DMS53 treated with DMSO at 0.1 percent for 48 hours (cell line): ENCODE results near the gene SH3RF1.
"Not testable (repeated sequence)": the region's sequence is repeated elsewhere in the genome, so short reads cannot be mapped to it uniquely, and the experiment has no call there.

Source experiments
- DNase-seq: peaks from one replicate; lab custom pipeline; 2025; ENCODE audit not compliant: unreplicated experiment; lab: John Stamatoyannopoulos, UW

Gene SH3RF1

DNA sequence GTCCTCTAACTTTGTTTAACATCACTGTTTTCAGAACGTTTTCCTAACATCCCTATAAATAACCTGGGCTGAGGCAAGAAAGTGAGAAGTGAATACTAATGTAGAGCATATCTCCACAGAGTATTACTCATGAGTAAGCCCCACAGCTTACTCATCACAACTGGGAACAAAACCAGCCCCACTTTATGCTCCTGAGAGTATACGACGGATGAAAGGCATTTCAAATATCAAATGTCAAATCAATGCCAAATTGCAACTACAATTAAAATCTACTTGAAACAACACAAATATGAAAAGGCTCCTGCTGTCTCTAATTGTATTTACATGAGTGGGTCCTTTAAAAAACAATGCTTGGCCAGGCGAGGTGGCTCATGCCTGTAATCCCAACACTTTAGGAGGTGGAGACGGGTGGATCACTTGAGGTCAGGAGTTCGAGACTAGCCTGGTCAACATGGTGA lies 41.2 kb downstream of the SH3RF1 start:
- no peak for DNase-seq

DNA sequence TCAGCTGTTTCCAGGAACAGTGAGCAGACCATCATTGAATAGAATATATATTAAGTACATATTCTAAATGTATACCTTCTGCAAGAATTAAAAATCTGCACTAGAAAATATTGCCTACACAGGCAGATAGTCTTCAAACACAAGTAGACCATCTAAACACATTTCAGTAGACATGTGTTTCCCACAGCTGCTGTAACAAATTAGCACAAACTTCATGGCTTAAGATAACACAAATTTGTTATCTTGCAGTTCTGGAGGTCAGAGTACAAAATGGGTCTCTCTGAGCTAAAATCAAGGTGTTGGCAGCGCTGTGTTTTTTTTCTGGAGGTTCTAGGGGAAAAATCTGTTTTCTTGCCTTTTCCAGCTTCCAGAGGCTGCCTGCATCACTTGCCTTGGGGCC lies 42.7 kb downstream of the SH3RF1 start:
- no peak for DNase-seq

DNA sequence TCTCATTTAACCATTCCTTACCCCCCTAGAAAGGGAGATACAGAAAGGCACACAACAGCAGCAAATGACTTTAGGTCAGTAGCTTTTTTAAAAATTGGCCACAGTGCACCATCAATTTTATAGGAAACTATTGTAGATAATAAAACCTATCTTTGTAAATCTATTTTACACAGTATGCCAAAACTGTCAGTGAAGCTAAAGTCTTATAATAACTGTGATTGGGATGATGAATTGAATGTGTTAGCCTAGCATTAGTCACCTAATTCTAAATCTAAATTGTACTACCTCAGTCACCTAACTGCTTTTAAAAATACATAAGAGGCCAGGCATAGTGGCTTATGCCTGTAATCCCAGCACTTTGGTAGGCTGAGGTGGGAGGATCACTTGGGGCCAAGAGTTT lies 44.2 kb downstream of the SH3RF1 start:
- DNase-seq: no peak

DNA sequence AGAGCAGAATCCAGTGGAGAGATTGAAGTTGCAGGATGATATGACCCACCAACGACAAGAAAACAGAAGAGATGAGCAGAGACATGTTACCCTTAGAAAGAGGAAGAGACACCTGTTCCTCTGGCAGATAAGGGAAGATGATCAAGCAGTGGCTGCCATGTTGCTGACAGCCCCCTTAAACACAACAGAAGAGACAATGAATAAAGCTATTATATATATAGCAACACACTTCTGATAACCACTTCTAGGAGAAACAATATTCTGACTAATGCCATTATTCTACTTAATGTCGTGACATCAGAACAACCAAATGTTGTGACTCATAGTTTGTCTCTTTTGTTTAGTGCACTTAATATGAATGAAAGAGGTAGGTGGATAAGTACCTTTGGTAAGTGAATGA lies 44.9 kb downstream of the SH3RF1 start:
- DNase-seq: no peak

GRCh38 chr4:169225058-169225751 lies 45.6 kb downstream of the SH3RF1 start:
- DNase-seq: peak; percentile 6

DNA sequence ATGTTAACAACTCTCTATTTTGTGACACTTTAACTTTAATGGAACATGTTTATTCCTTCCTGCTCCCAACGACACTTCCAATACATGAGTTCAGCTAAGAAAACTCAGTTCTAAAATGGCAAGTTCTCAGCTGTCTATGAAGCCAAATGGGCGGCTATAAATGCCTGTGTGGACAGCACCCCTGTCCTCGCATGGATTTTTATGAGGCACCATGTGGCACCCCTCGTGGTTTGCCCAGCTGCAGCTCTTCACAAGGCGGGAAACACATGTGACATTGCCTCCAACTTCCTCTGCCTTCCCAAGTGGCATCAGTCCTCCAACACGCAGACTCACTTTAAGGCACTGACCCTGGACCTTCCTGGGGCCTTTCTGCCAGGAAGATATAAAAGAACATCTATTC lies 48.0 kb downstream of the SH3RF1 start:
- DNase-seq: no peak

- DNase-seq: no peak
Measured at GRCh38 chr4:169221662-169222061, 49.1 kb downstream of the SH3RF1 start.

DNA sequence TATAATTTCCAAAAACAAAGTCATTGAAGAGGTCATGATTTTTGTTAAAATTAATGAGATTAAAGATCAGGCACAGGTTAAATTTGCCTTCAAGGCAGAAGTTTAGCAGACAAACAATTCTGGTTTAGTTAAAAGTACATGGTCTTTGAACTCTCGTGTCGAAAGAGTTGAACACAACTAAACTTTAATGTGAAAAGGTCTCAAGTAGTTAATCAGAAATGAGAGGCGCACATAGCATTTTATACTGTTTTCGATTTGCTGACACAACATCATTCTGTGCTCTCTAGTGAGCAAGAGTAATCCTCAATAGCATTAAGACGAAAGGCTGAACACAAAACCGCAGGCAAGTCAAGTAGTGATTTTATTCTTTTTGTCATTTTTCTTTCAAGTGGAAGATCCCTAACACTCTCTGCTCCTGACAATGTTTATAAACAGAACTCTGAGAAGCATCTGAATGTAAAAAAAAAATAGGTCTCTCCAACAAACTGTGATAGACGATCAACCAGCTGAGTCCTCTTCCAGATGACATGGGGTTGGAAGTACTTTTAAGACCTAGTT lies 49.8 kb downstream of the SH3RF1 start:
- DNase-seq: no peak

GRCh38 chr4:169220447-169220846 lies 50.3 kb downstream of the SH3RF1 start:
- DNase-seq: no peak

- DNase-seq: no peak
Measured at GRCh38 chr4:169219440-169219839, 51.3 kb downstream of the SH3RF1 start.

- no peak for DNase-seq
Measured at GRCh38 chr4:169215656-169216055, 55.1 kb downstream of the SH3RF1 start.

DNA sequence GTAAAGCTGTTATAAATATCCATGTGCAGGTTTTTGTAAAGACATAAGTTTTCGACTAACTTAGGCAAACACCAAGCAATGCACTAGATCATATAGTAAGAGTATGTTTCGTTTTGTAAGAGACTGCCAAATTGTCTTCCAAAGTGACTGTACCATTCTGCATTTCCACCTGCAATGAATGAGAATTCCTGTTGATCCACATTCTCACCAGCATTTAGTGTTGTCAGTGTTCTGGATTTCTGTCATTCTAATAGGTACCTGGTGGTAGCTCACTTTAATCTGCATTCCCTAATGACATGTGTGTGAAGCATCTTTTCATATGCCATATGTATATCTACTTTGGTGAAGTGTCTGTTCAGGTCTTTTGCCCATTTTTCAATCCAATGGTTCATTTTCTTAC lies 57.8 kb downstream of the SH3RF1 start:
- no peak for DNase-seq

DNA sequence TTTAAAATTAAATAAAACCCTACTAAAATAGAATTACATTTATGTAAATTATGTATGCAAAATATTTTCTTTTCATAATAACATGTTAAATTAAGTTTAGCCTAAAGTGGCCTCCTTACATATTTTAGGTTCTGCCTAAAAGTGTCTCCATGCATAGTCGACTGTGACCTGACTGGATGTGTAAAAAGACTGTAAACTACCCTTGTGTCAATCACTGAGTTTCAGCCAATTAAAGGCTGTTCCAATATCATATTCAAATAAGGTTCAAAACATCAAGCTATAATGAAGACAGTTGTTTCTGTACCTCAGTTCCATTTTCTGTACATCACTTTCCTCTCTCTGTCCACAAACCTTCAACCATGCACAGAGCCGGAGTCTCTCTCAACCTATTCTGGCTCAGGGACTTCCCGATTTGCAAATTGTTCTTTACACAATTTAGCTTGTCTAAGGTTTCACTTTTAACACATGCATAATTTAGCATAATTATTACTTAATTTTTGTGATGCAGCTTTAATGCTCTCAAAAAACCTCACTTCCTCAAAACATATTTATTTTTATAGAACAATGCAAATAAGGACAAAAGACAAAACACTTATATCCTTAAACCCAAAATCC lies 60.1 kb downstream of the SH3RF1 start:
- DNase-seq: no peak

DNA sequence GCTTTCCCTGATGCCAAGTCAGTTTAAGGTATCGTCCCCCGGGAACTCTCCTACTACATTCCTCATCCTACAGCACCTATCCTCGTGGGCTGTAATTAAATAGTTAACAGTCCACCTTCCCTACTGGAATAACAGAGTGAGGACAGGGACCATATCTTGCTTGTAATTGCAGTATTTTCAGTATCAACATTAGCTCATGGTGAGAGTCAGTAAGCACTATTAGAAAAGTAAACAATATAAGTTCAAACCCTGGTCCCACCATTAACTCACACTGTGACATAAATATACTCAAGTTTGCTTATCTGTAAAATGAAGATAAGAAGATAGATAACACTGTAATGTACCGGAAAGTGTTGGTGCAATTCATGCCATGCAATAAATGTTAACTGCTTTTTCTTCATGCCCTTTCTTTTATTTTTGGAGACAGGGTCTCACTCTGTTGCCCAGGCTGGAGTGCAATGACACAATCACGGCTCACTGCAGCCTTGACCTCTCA lies 61.3 kb downstream of the SH3RF1 start:
- DNase-seq: no peak

DNA sequence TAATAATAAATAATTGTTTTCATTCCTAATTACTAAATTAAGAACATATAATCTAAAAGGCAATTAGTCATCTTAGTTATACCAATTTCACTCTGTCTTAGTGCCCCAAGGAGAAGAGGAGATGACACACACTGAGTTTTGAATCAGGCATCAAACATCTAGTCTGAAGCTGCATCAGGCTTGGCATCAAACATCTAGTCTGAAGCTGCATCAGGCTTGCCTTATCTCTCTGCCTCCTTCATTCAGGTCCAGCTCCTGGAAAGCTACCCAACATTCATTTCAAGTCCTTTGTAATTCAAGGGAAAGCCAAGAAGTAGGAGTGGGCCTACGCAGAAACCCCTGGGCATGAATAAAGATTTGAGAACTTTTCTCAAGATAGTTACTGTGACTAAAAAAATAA lies 62.2 kb downstream of the SH3RF1 start:
- DNase-seq: no peak

DNA sequence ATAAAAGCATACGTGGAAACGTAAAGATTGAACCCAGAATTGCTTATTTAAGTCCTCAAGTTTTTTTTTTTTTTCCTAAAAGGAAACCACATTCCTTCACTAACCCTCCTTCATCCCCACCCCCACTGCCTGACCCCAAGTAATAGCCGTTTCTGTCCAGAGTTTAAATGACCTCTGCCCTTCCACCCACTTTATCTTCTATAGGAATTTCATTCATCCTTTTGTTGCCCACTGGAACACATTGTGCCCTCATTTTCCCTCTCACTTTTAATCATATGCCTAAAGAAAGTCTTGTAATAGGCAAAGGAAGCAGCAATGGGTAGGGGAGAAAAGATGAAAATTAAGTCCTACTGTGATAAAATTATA lies 62.7 kb downstream of the SH3RF1 start:
- no peak for DNase-seq

DNA sequence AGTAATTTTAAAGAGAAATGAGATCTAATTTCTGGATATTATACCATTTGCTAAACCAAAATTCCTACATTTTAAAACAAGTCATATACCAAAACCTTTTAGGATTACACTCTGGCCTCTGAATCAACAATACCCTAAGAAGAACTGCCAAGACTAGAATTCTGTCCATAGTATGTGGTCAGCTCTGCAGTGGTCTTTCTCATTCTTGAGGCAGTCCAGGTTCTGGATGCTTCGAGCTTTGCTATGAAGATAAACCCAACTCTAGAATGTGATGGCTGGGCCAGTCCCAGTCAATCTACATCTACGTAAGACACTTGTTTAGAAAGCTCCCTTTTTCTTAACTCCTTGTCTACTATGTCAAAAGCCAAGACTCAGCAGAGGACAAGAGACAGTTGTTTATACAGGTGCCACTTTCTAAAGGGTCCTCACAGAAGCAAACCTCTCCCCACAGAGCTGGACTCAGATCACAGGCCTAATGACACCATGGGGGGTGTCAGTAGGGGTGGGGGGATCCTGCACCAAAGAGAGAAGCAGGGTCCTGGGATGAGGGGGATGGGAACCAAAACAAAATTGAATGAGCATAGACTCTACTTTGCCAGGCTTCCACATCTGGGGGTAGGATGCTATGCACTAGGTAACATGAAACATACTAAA lies 63.2 kb downstream of the SH3RF1 start:
- DNase-seq: no peak

GRCh38 chr4:169205744-169206080 lies 65.0 kb downstream of the SH3RF1 start:
- DNase-seq: no peak

DNA sequence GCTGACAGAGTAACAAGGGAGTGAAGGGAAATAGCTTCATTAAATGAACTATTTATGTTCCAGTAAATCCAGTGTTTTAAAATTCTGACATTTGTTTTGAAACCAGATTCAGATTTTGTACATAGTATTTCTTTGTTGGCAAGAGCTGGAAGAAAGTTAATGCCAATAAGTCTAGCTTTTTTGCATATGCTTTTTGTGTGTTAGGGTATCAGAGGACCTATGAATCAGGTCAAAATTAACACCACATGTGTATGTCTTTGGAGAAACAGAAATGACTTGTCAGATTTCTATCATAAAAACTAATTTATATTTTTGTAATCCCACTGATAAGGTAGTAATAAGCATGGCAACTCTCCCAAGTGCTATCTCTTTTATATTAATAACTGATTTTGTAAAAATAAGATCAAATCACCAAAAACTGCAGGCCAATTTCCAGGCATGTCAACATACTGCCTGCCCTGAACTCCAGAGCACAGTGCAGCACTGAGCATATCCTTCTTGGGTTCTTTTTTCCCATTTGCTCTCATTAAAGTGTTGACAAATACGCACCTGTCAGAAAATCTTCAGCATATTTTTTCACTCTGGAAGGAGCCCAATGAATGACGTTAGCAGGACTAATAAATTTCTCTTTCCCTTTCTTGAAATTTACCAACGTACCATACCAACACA lies 65.5 kb downstream of the SH3RF1 start:
- DNase-seq: no peak

- no peak for DNase-seq
Measured at GRCh38 chr4:169203891-169204290, 66.9 kb downstream of the SH3RF1 start.

DNA sequence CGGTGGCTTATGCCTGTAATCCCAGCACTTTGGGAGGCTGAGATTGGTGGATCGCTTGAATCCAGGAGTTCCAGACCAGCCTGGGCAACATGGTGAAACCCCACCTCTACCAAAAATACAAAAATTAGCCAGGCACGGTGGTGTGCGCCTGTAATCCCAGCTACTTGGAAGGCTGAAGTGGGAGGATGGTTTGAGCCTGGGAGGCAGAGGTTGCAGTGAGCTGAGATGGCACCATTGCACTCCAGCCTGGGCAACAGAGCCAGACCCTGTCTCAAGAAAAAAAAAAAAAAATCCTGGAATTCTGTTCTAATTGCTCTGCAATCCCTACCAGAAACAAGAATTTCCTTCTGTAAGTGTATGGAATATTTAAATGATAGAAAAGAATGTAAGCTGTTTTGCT lies 67.5 kb downstream of the SH3RF1 start:
- not testable (repeated sequence) for DNase-seq

DNA sequence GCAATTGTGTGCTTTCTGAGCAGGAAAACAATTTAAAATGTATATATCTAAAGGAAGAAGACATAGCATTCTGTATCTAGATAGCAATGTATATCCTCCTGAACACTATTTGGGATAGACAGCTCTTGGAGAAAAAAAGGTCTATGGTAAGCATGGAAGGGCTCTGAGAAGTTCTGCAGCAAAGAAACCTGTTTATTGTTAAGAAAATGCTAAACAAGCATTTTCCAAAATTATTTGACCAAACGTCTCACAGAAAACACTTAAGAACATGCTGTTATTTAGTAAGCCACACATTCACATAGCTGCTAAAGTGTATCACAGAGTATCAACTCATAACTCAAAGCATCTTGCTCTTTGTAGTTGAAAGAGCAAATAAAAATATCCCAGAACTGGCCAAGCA lies 67.9 kb downstream of the SH3RF1 start:
- DNase-seq: no peak
